CD14-positive monocyte (primary cell): Measurements from ENCODE around the gene METTL6. TPM values are rescaled to one million over a fixed set of nuclear protein-coding genes. Genes with fewer than 3 reads are reported as not detected.

Experiments
- DNase-seq, 3 donors: peaks; one replicate each; pipeline ENCODE4 v3.0.0-alpha.2; 2011 to 2022
- H2AFZ ChIP-seq: 2 replicates; pipeline ENCODE4 v1.6.0; 2012; ENCODE audit warnings: mild to moderate bottlenecking, low read depth, low read length, inconsistent platforms; ENCODE audit not compliant: insufficient read depth, poor library complexity, severe bottlenecking
- H3K27ac ChIP-seq, 2 donors: 1 replicate in 1 of 2; 2 replicates in 1 of 2; pipeline ENCODE4 v1.5.1; 2012 to 2013; ENCODE audit warnings: low read length in 2 of 2, control low read depth in 1 of 2, inconsistent platforms in 1 of 2, low read depth in 1 of 2, mild to moderate bottlenecking in 1 of 2
- H3K27me3 ChIP-seq, 2 donors: one replicate each; pipeline versions ENCODE4 v1.6.0 to v1.6.1; 2011 to 2013; ENCODE audit warnings: low read length in 2 of 2; ENCODE audit not compliant: control insufficient read depth in 2 of 2, insufficient read depth in 2 of 2
- H3K36me3 ChIP-seq, 2 donors: replicated peaks in 1 of 2; 1 replicate in 1 of 2; 2 replicates in 1 of 2; pipeline versions ENCODE4 v1.5.1 to v1.6.1; 2012 to 2013; ENCODE audit warnings: low read length in 2 of 2, control low read depth in 1 of 2, inconsistent platforms in 1 of 2, mild to moderate bottlenecking in 1 of 2; ENCODE audit not compliant: insufficient read depth in 2 of 2, control insufficient read depth in 1 of 2
- H3K4me1 ChIP-seq, 2 donors: 1 replicate in 1 of 2; 2 replicates in 1 of 2; pipeline versions ENCODE4 v1.5.1 to v1.6.1; 2012 to 2013; ENCODE audit warnings: low read length in 2 of 2, control low read depth in 1 of 2, inconsistent platforms in 1 of 2, mild to moderate bottlenecking in 1 of 2, moderate library complexity in 1 of 2; ENCODE audit not compliant: insufficient read depth in 2 of 2, control insufficient read depth in 1 of 2
- H3K4me2 ChIP-seq: replicated peaks from 2 replicates; pipeline ENCODE3; 2012; ENCODE audit warnings: low read length, moderate library complexity, mild to moderate bottlenecking; ENCODE audit not compliant: poor library complexity, severe bottlenecking; ENCODE audit errors: extremely low read depth
- H3K4me3 ChIP-seq, 3 experiments: fragments of 200-600 bp in 1 of 3; sonication (generic) in 1 of 3; replicated peaks in 1 of 3; 1 replicate in 2 of 3; 2 replicates in 1 of 3; pipeline ENCODE4 v1.5.1; 2011 to 2013; ENCODE audit warnings: low read length in 3 of 3, mild to moderate bottlenecking in 3 of 3, control low read depth in 2 of 3, low read depth in 2 of 3, inconsistent platforms in 1 of 3, moderate library complexity in 1 of 3
- H3K79me2 ChIP-seq: 2 replicates; pipeline ENCODE4 v1.6.0; 2012; ENCODE audit warnings: mild to moderate bottlenecking, control low read depth, inconsistent platforms, low read length, moderate library complexity; ENCODE audit not compliant: insufficient read depth
- H3K9ac ChIP-seq: 2 replicates; pipeline ENCODE4 v1.6.0; 2017; ENCODE audit warnings: low read length, mild to moderate bottlenecking; ENCODE audit not compliant: insufficient read depth, poor library complexity, severe bottlenecking
- H3K9me3 ChIP-seq, 2 donors: replicated peaks in 1 of 2; 1 replicate in 1 of 2; 2 replicates in 1 of 2; pipeline versions ENCODE4 v1.5.1 to v1.6.1; 2012 to 2013; ENCODE audit warnings: low read length in 2 of 2, control low read depth in 1 of 2; ENCODE audit not compliant: control insufficient read depth in 1 of 2, insufficient read depth in 1 of 2
- H4K20me1 ChIP-seq: 2 replicates; pipeline ENCODE4 v1.6.0; 2012; ENCODE audit warnings: mild to moderate bottlenecking, low read length, control low read depth, moderate library complexity; ENCODE audit not compliant: insufficient read depth
- H3K27ac Mint-ChIP-seq, 7 donors: one replicate each; pipeline ENCODE4 v1.8.0; 2020; ENCODE audit warnings: mild to moderate bottlenecking in 7 of 7, mixed read lengths in 7 of 7, moderate library complexity in 6 of 7, inconsistent platforms in 2 of 7
- H3K27me3 Mint-ChIP-seq, 3 donors: one replicate each; pipeline ENCODE4 v1.8.0; 2021 to 2022; ENCODE audit warnings: low read depth in 3 of 3, mild to moderate bottlenecking in 3 of 3, mixed read lengths in 3 of 3, moderate library complexity in 3 of 3, inconsistent platforms in 1 of 3
- H3K36me3 Mint-ChIP-seq, 2 donors: one replicate each; pipeline ENCODE4 v1.8.0; 2020; ENCODE audit warnings: mixed read lengths in 2 of 2, inconsistent platforms in 1 of 2, mild to moderate bottlenecking in 1 of 2
- H3K4me1 Mint-ChIP-seq: one replicate; pipeline ENCODE4 v1.8.0; 2020; ENCODE audit warnings: mild to moderate bottlenecking, mixed read lengths
- H3K4me3 Mint-ChIP-seq, 2 donors: one replicate each; pipeline ENCODE4 v1.8.0; 2020; ENCODE audit warnings: mild to moderate bottlenecking in 2 of 2, mixed read lengths in 2 of 2, moderate library complexity in 1 of 2
- H3K9me3 Mint-ChIP-seq, 7 donors: one replicate each; pipeline ENCODE4 v1.8.0; 2020 to 2022; ENCODE audit warnings: mixed read lengths in 7 of 7, mild to moderate bottlenecking in 6 of 7, moderate library complexity in 6 of 7, inconsistent platforms in 2 of 7
- CTCF ChIP-seq: fragments of 200-600 bp; IDR thresholded peaks from one replicate; pipeline ENCODE4 v1.8.0; 2022; ENCODE audit warnings: antibody characterized with exemption, mild to moderate bottlenecking
- WGBS: methylation state at CpG from one replicate; pipeline ENCODE4 v1.1.5; 2013; ENCODE audit warnings: missing lambda C conversion rate; ENCODE audit not compliant: insufficient coverage; 5-methylcytosine and 5-hydroxymethylcytosine counted together
- intact Hi-C, 2 donors: fragments of 100-400 bp; cut with micrococcal nuclease; formaldehyde crosslinking; loops; one replicate each; pipeline versions ENCODE4 v1.15.0 to v1.15.1; 2023
- polyA plus RNA-seq, 3 donors: library from polyadenylated mRNA; depleted of rRNA in 1 of 3; unstranded in 2 of 3; stranded (reverse) in 1 of 3; fragments of 300-500 nt in 2 of 3; fragments of >200 nt in 1 of 3; fragmentation: Illumina TruSeq in 2 of 3; gene quantifications; 1 replicate in 2 of 3; 2 replicates in 1 of 3; pipeline ENCODE4 v1.2.3, GENCODE V29; 2012 to 2021

Gene METTL6
- polyA plus RNA-seq, 3 donors: 4.4 to 15.1 (median 9.1) TPM

GRCh38 chr3:15453501-15453900 lies 26.2 kb upstream of the METTL6 start:
- no peaks in the 10 kb centered on the region for H3K36me3 ChIP-seq
- no peak for TF ChIP-seq CTCF
- Mint-ChIP-seq H3K4me1 (peaks cover 8% of the 10 kb centered on the region), H3K36me3 (peaks cover 11 to 16% of the 10 kb centered on the region in 2 donors), H3K27me3 (peaks cover 0 to 4% (median 2%) of the 10 kb centered on the region in 3 donors), H3K9me3 (peaks cover 0 to 7% (median 3%) of the 10 kb centered on the region in 7 donors), H3K4me3 (no peak overlapping the region), H3K27ac (no peak overlapping the region)
- no peak overlapping the region for H2AFZ ChIP-seq
- no peak overlapping the region for H3K4me3 ChIP-seq
- no peaks in the 10 kb centered on the region for H3K27me3 ChIP-seq
- peaks cover 0 to 2% of the 10 kb centered on the region in 2 donors for H3K9me3 ChIP-seq
- no peaks in the 10 kb centered on the region for H3K79me2 ChIP-seq
- peaks cover 5 to 8% of the 10 kb centered on the region in 2 donors for H3K4me1 ChIP-seq
- DNase-seq: no peak
- no peak overlapping the region for H3K27ac ChIP-seq
- H3K9ac ChIP-seq: no peak overlapping the region
- intact Hi-C loops: no loop called here
- H3K4me2 ChIP-seq: no peak overlapping the region
- 95% methylated on average over 3 of the region's 8 CpGs for WGBS
- H4K20me1 ChIP-seq: no peaks in the 10 kb centered on the region

- TF ChIP-seq CTCF: no peak
- Histone ChIP-seq H2AFZ (no peak overlapping the region), H3K4me1 (peaks cover 0 to 5% of the 10 kb centered on the region in 2 donors), H3K36me3 (no peaks in the 10 kb centered on the region), H3K4me3 (no peak overlapping the region), H3K4me2 (no peak overlapping the region), H3K9ac (no peak overlapping the region), H4K20me1 (no peaks in the 10 kb centered on the region), H3K79me2 (no peaks in the 10 kb centered on the region), H3K27ac (no peak overlapping the region), H3K27me3 (no peaks in the 10 kb centered on the region), H3K9me3 (no peaks in the 10 kb centered on the region)
- H3K27me3 Mint-ChIP-seq: peaks cover 0 to 4% (median 3%) of the 10 kb centered on the region in 3 donors
- no peak overlapping the region for H3K27ac Mint-ChIP-seq
- peaks cover 0 to 3% (median 0%) of the 10 kb centered on the region in 7 donors for H3K9me3 Mint-ChIP-seq
- H3K4me1 Mint-ChIP-seq: peaks cover 4% of the 10 kb centered on the region
- H3K36me3 Mint-ChIP-seq: peaks cover 11 to 16% of the 10 kb centered on the region in 2 donors
- DNase-seq: no peak
- WGBS: 100% methylated on average over 3 of the region's 5 CpGs
- intact Hi-C loops: no loop called here
- H3K4me3 Mint-ChIP-seq: no peak overlapping the region
Observed at GRCh38 chr3:15452961-15453360, 25.6 kb upstream of the METTL6 start.
